Measurements from ENCODE around the gene ITGA5. TPM values are rescaled to one million over a fixed set of nuclear protein-coding genes. Genes with fewer than 3 reads are reported as not detected.

Gene ITGA5
- total RNA-seq, 6 experiments from 2014 or later: 261 to 355 (median 329) TPM

- TF ChIP-seq CTCF (IDR thresholded peaks at IDR 0.05): no peak
- Mint-ChIP-seq H3K36me3 (ENCODE audit: low read depth) (no peaks in the 10 kb centered on the region), H3K27ac (peak overlapping the region; percentile 46), H3K4me1 (ENCODE audit: low read depth) (peaks cover 53% of the 10 kb centered on the region), H3K9me3 (no peaks in the 10 kb centered on the region), H3K27me3 (ENCODE audit: insufficient read depth) (no peaks in the 10 kb centered on the region; the same call in 1 of the 2 replicates), H3K4me3 (no peak overlapping the region)
- no peak for DNase-seq
Measured at GRCh38 chr12:54372113-54372806, 46.8 kb downstream of the ITGA5 start.

- Mint-ChIP-seq H3K27me3 (ENCODE audit: insufficient read depth) (no peaks in the 10 kb centered on the region; the same call in 1 of the 2 replicates), H3K4me3 (no peak overlapping the region), H3K36me3 (ENCODE audit: low read depth) (no peaks in the 10 kb centered on the region), H3K9me3 (no peaks in the 10 kb centered on the region), H3K27ac (peak overlapping the region; percentile 46), H3K4me1 (ENCODE audit: low read depth) (peaks cover 54% of the 10 kb centered on the region)
- no peak for DNase-seq
- TF ChIP-seq CTCF (IDR thresholded peaks at IDR 0.05): no peak
Measured at GRCh38 chr12:54371328-54372112, 47.5 kb downstream of the ITGA5 start.

- Mint-ChIP-seq H3K27me3 (ENCODE audit: insufficient read depth) (no peaks in the 10 kb centered on the region; the same call in 1 of the 2 replicates), H3K9me3 (no peaks in the 10 kb centered on the region), H3K4me1 (ENCODE audit: low read depth) (peaks cover 54% of the 10 kb centered on the region), H3K27ac (0 out of 2 replicates have a peak overlapping the region, but pooled peaks have one; percentile 35), H3K4me3 (peak overlapping the region; percentile 79), H3K36me3 (ENCODE audit: low read depth) (no peaks in the 10 kb centered on the region)
- DNase-seq: peak; percentile 83
- peak; percentile 95 for TF ChIP-seq CTCF (IDR thresholded peaks at IDR 0.05)
Measured at GRCh38 chr12:54370171-54370730, 48.8 kb downstream of the ITGA5 start.

- Mint-ChIP-seq H3K4me1 (ENCODE audit: low read depth) (peaks cover 55% of the 10 kb centered on the region), H3K9me3 (no peaks in the 10 kb centered on the region), H3K27ac (no peak overlapping the region), H3K27me3 (ENCODE audit: insufficient read depth) (no peaks in the 10 kb centered on the region; the same call in 1 of the 2 replicates), H3K4me3 (peak overlapping the region; percentile 76), H3K36me3 (ENCODE audit: low read depth) (no peaks in the 10 kb centered on the region)
- TF ChIP-seq CTCF (IDR thresholded peaks at IDR 0.05): no peak
- no peak for DNase-seq
Measured at GRCh38 chr12:54369597-54370131, 49.4 kb downstream of the ITGA5 start.
